H1 (cell line): Measurements from ENCODE around the gene DPF1. TPM values are rescaled to one million over a fixed set of nuclear protein-coding genes. Genes with fewer than 3 reads are reported as not detected.

Experiments
- CTCF ChIA-PET: fragments of 300-600 bp; sonication (Branson Sonifier 250); formaldehyde crosslinking; loops from one replicate; lab custom pipeline; 2021; ENCODE audit not compliant: partially characterized antibody; lab: Charles Lee
- POLR2A ChIA-PET: fragments of 300-600 bp; sonication (Branson Sonifier 250); formaldehyde crosslinking; loops from one replicate; lab custom pipeline; 2021; ENCODE audit warnings: inconsistent platforms; ENCODE audit not compliant: partially characterized antibody; lab: Charles Lee
- DNase-seq, 2 experiments: peaks; one replicate each; pipeline versions ENCODE4 v3.0.0 to v3.0.0-alpha.2; 2010 to 2022; ENCODE audit warnings: low spot score in 2 of 2, low read depth in 1 of 2, mixed read lengths in 1 of 2
- FAIRE-seq: peaks from 2 replicates; lab custom pipeline; 2011; peaks lifted over from hg19 to GRCh38; lab: Jason Lieb, UNC
- H2AFZ ChIP-seq: 2 replicates; pipeline ENCODE4 v1.8.1; 2012; ENCODE audit warnings: low read length, inconsistent platforms
- H2AK5ac ChIP-seq: 2 replicates; pipeline ENCODE4 v1.6.1; 2013; ENCODE audit warnings: low read depth, low read length
- H2BK120ac ChIP-seq: replicated peaks from 2 replicates; pipeline ENCODE3; 2013; ENCODE audit warnings: low read depth, low read length, inconsistent platforms
- H2BK12ac ChIP-seq: 2 replicates; pipeline ENCODE4 v1.6.1; 2013; ENCODE audit warnings: low read depth, low read length
- H2BK15ac ChIP-seq: 2 replicates; pipeline ENCODE4 v1.6.1; 2013; ENCODE audit warnings: low read length
- H2BK20ac ChIP-seq: 2 replicates; pipeline ENCODE4 v1.6.1; 2013; ENCODE audit warnings: low read length
- H2BK5ac ChIP-seq: 2 replicates; pipeline ENCODE4 v1.6.1; 2013; ENCODE audit warnings: low read depth, low read length
- H3K14ac ChIP-seq: 2 replicates; pipeline ENCODE4 v1.6.1; 2013; ENCODE audit warnings: inconsistent platforms; ENCODE audit not compliant: insufficient read length
- H3K18ac ChIP-seq: 2 replicates; pipeline ENCODE4 v1.6.1; 2013; ENCODE audit warnings: low read length; ENCODE audit errors: extremely low read depth
- H3K23ac ChIP-seq: 2 replicates; pipeline ENCODE4 v1.6.1; 2013; ENCODE audit warnings: inconsistent platforms; ENCODE audit not compliant: insufficient read length
- H3K23me2 ChIP-seq: 2 replicates; pipeline ENCODE4 v1.6.1; 2013; ENCODE audit warnings: low read depth, low read length
- H3K27ac ChIP-seq: 2 replicates; pipeline ENCODE4 v1.6.1; 2011; ENCODE audit warnings: low read depth, low read length, inconsistent platforms
- H3K27me3 ChIP-seq, 4 experiments: replicated peaks in 1 of 4; 1 replicate in 1 of 4; 2 replicates in 3 of 4; pipeline versions ENCODE4 v1.6.1 to v1.8.1; 2011 to 2013; ENCODE audit warnings: low read length in 3 of 4, mild to moderate bottlenecking in 3 of 4, inconsistent platforms in 2 of 4, mixed read lengths in 2 of 4, moderate library complexity in 1 of 4; ENCODE audit not compliant: control insufficient read depth in 3 of 4, insufficient read depth in 3 of 4; ENCODE audit errors: extremely low read depth in 1 of 4
- H3K36me3 ChIP-seq, 4 experiments: 2 replicates each; pipeline versions ENCODE4 v1.6.1 to v1.8.1; 2011 to 2013; ENCODE audit warnings: mild to moderate bottlenecking in 4 of 4, low read length in 3 of 4, moderate library complexity in 2 of 4, control low read depth in 1 of 4, inconsistent platforms in 1 of 4; ENCODE audit not compliant: insufficient read depth in 4 of 4, control insufficient read depth in 2 of 4
- H3K4ac ChIP-seq: replicated peaks from 2 replicates; pipeline ENCODE3; 2013; ENCODE audit warnings: low read length, low read depth, mixed read lengths, inconsistent platforms; ENCODE audit not compliant: insufficient read length
- H3K4me1 ChIP-seq, 4 experiments: replicated peaks in 1 of 4; 1 replicate in 1 of 4; 2 replicates in 3 of 4; pipeline versions ENCODE4 v1.6.1 to v1.8.1; 2011 to 2013; ENCODE audit warnings: low read length in 3 of 4, inconsistent platforms in 2 of 4, mixed read lengths in 1 of 4; ENCODE audit not compliant: insufficient read depth in 4 of 4, control insufficient read depth in 3 of 4
- H3K4me2 ChIP-seq, 2 experiments: 2 replicates each; pipeline versions ENCODE4 v1.6.1 to v1.8.1; 2011 to 2013; ENCODE audit warnings: low read depth in 2 of 2, low read length in 2 of 2, control low read depth in 1 of 2, inconsistent platforms in 1 of 2, mild to moderate bottlenecking in 1 of 2; ENCODE audit not compliant: insufficient read depth in 1 of 2
- H3K4me3 ChIP-seq, 4 experiments: fragments of 200-600, 300-600 bp in 1 of 4; sonication (generic), shearing (Covaris generic), sonication (Bioruptor Twin) in 1 of 4; 2 replicates each; pipeline versions ENCODE4 v1.5.1 to v1.8.1; 2011 to 2016; ENCODE audit warnings: low read length in 4 of 4, low read depth in 3 of 4, control low read depth in 2 of 4, inconsistent platforms in 2 of 4, mild to moderate bottlenecking in 2 of 4, mixed read lengths in 1 of 4, moderate library complexity in 1 of 4; ENCODE audit not compliant: insufficient read depth in 2 of 4; ENCODE audit errors: extremely low read depth in 1 of 4
- H3K56ac ChIP-seq: replicated peaks from 2 replicates; pipeline ENCODE3; 2013; ENCODE audit warnings: low read depth, mild to moderate bottlenecking, mixed read lengths, low read length, inconsistent platforms; ENCODE audit not compliant: insufficient read length
- H3K79me1 ChIP-seq: 2 replicates; pipeline ENCODE4 v1.6.1; 2013; ENCODE audit warnings: low read depth, low read length, control low read depth
- H3K79me2 ChIP-seq, 2 experiments: 2 replicates each; pipeline versions ENCODE4 v1.6.1 to v1.8.1; 2012 to 2013; ENCODE audit warnings: low read length in 2 of 2, mild to moderate bottlenecking in 2 of 2, inconsistent platforms in 1 of 2; ENCODE audit not compliant: insufficient read depth in 2 of 2, control insufficient read depth in 1 of 2
- H3K9ac ChIP-seq, 4 experiments: replicated peaks in 1 of 4; 1 replicate in 1 of 4; 2 replicates in 3 of 4; pipeline versions ENCODE4 v1.6.1 to v1.8.1; 2011 to 2013; ENCODE audit warnings: low read depth in 3 of 4, low read length in 3 of 4, control low read depth in 2 of 4, mild to moderate bottlenecking in 2 of 4, moderate library complexity in 2 of 4, inconsistent platforms in 1 of 4; ENCODE audit errors: extremely low read depth in 1 of 4
- H3K9me3 ChIP-seq, 2 experiments: 2 replicates each; pipeline versions ENCODE4 v1.6.1 to v1.8.1; 2012 to 2013; ENCODE audit warnings: mild to moderate bottlenecking in 2 of 2, moderate library complexity in 2 of 2, control low read depth in 1 of 2, inconsistent platforms in 1 of 2, low read depth in 1 of 2, low read length in 1 of 2, mixed read lengths in 1 of 2; ENCODE audit not compliant: insufficient read depth in 2 of 2
- H4K20me1 ChIP-seq, 2 experiments: replicated peaks in 1 of 2; 2 replicates each; pipeline versions ENCODE3 to v1.8.1; 2011 to 2013; ENCODE audit warnings: inconsistent platforms in 2 of 2, low read length in 2 of 2, mild to moderate bottlenecking in 1 of 2; ENCODE audit not compliant: insufficient read depth in 2 of 2, control insufficient read depth in 1 of 2
- H4K5ac ChIP-seq: 2 replicates; pipeline ENCODE4 v1.6.1; 2013; ENCODE audit warnings: low read length, low read depth, mixed read lengths, inconsistent platforms; ENCODE audit not compliant: insufficient read length
- H4K8ac ChIP-seq: 2 replicates; pipeline ENCODE4 v1.8.0; 2013; ENCODE audit warnings: mild to moderate bottlenecking, moderate library complexity, low read length, inconsistent platforms; ENCODE audit not compliant: insufficient read depth; ENCODE audit errors: extremely low read depth
- H4K91ac ChIP-seq: replicated peaks from 2 replicates; pipeline ENCODE3; 2013; ENCODE audit warnings: low read length, mixed read lengths, inconsistent platforms; ENCODE audit not compliant: insufficient read length
- EP300 ChIP-seq, 2 experiments: IDR thresholded peaks; 1 replicate in 1 of 2; 2 replicates in 1 of 2; pipeline ENCODE4 v1.6.1; 2011 to 2012; ENCODE audit warnings: low read depth in 2 of 2, low read length in 2 of 2, mild to moderate bottlenecking in 2 of 2, borderline replicate concordance in 1 of 2, inconsistent platforms in 1 of 2, moderate library complexity in 1 of 2
- SAP30 ChIP-seq: fragments of 300-600 bp; sonication (generic); IDR thresholded peaks from 2 replicates; pipeline ENCODE4 v1.7.1; 2012; ENCODE audit warnings: low read length, moderate library complexity, mild to moderate bottlenecking, inconsistent platforms; ENCODE audit not compliant: insufficient read depth, insufficient replicate concordance
- TEAD4 ChIP-seq: IDR thresholded peaks from 2 replicates; pipeline ENCODE4 v1.6.1; 2012; ENCODE audit warnings: low read depth, low read length, inconsistent platforms, mixed read lengths
- WGBS, 2 experiments: shearing (Covaris generic) in 1 of 2; methylation state at CpG; one replicate each; pipeline versions ENCODE4 v1.1.6 to v1.1.7; 2013 to 2015; ENCODE audit warnings: low lambda C conversion rate in 2 of 2, mixed read lengths in 2 of 2, inconsistent platforms in 1 of 2, low coverage in 1 of 2, missing lambda C conversion rate in 1 of 2; ENCODE audit not compliant: insufficient replicate concordance in 2 of 2, insufficient coverage in 1 of 2, insufficient read length in 1 of 2; ENCODE audit errors: extremely low coverage in 1 of 2, missing lambda C conversion rate in 1 of 2; 5-methylcytosine and 5-hydroxymethylcytosine counted together
- polyA plus RNA-seq, 7 experiments: library from polyadenylated mRNA; depleted of rRNA in 3 of 7; stranded (reverse) in 5 of 7; unstranded in 2 of 7; fragments of >200 nt in 5 of 7; fragments of 200-250 nt in 2 of 7; gene quantifications; 1 replicate in 5 of 7; 2 replicates in 1 of 7; 4 replicates in 1 of 7; pipeline versions ENCODE4 v1.2.1 to v1.2.3, GENCODE V29; 2011 to 2013; ENCODE audit warnings: missing spikeins in 2 of 7, mixed read lengths in 2 of 7
- total RNA-seq: library from RNA; stranded (reverse); fragmentation: NEBNext Ultra II Directional; extraction: Animal tissue kit (Norgen Biotek cat#: 25700); gene quantifications from 2 replicates; pipeline ENCODE4 v1.2.1, GENCODE V29; 2021

The DPF1 gene
- total and polyA plus RNA-seq, 2 of the 8 experiments (the other 6 are each of a cell fraction or from before 2014, with no cell fraction given), result 12.9 to 15.6 TPM

DNA sequence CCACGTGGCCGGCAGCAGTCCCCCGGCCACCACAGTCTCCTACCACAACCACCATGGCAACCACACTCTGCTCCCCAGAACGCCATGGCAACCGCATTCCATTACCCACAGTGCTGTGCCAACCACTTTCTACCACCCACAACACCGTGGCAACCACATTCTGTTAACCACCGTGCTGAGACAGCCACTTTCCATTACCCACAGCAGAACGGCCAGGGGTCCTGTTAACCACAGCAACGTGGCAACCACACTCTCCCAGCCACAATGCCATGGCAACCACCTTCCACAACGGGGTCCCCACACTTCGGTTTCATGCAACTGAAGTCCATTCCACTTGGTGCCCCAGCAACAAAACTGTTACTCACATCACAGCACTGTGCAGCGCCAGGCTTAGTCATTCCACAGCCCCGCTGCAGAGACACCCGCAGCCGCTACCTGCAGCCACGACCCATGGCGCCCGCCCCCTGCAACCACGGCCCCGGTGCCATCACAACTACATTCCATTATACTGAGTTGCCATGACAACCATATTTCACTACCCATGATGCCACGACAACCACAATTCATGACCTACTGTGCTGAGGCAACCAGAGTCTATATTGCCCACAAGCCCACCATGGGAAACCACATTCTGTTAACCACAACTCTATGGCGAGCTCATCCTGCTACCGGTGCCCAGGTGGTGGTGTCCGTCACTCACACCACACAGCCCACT lies 10.0 kb downstream of the DPF1 start:
- no peak for FAIRE-seq
- Histone ChIP-seq H3K4me3 (no peak overlapping the region), H4K5ac (no peak overlapping the region), H3K23me2 (peaks cover 19% of the 10 kb centered on the region), H2BK5ac (peak overlapping the region; percentile 5; the same call in 1 of the 2 replicates), H2AFZ (no peak overlapping the region), H3K56ac (no peak overlapping the region), H2AK5ac (no peak overlapping the region; the same call in 1 of the 2 replicates), H2BK12ac (no peak overlapping the region), H3K27me3 (no peaks in the 10 kb centered on the region), H3K4me1 (peaks cover 0 to 16% (median 7%) of the 10 kb centered on the region in 4 experiments; a peak in 6 of 7 replicates), H3K14ac (no peak overlapping the region), H3K18ac (no peak overlapping the region), H4K91ac (no peak overlapping the region), H3K79me2 (no peaks in the 10 kb centered on the region), H4K8ac (no peak overlapping the region), H3K23ac (no peak overlapping the region), H3K9ac (no peak overlapping the region; a peak in 1 of 7 replicates), H3K79me1 (no peaks in the 10 kb centered on the region), H3K36me3 (no peaks in the 10 kb centered on the region; a peak in 3 of 8 replicates), H2BK120ac (no peak overlapping the region)
- 88% methylated on average over 24 of the region's 24 CpGs; no CpG with 5 or more reads in 1 of the 2 experiments for WGBS, 2 experiments
- ChIA-PET POLR2A (interaction anchor here (1.0 to 1.1 kb wide), 2 partner anchors 10 to 51 kb away, joined by 3 read pairs; no protein-coding TSS in a partner anchor), CTCF (interaction anchor here (0.6 to 1.8 kb wide), 4 partner anchors 11 to 115 kb away, joined by 3 to 7 read pairs (median 4); no protein-coding TSS in a partner anchor)
- no peak for DNase-seq
- TF ChIP-seq EP300 (IDR thresholded peaks at IDR 0.05; ENCODE audit: borderline replicate concordance in 1 of 2, low read depth in 2 of 2, low read length in 2 of 2) (peak in 1 of 2 experiments; percentile 70; a peak in 1 of 3 replicates), SAP30 (no peak), TEAD4 (peak; percentile 40; the same call in 1 of the 2 replicates)
- TF ChIP-seq, all 59 proteins: peak for 2
- H2BK15ac ChIP-seq, result no peak overlapping the region
- no peak overlapping the region; the same call in 1 of the 2 replicates for H3K27ac ChIP-seq
- H3K9me3 ChIP-seq, result no peaks in the 10 kb centered on the region
- peaks cover 0 to 1% of the 10 kb centered on the region in 2 experiments for H4K20me1 ChIP-seq
- no peak overlapping the region for H2BK20ac ChIP-seq
- H3K4ac ChIP-seq, result no peak overlapping the region
- H3K4me2 ChIP-seq, result no peak overlapping the region
